HG03432 (cell line): Measurements from ENCODE around the gene STX8.
"Not testable (repeated sequence)": the region's sequence is repeated elsewhere in the genome, so short reads cannot be mapped to it uniquely, and the experiment has no call there.

ENCODE experiments used
- ATAC-seq: cut with Tn5 transposase; IDR thresholded peaks from one replicate; pipeline ENCODE4 v1.9.1; 2021; ENCODE audit warnings: mild to moderate bottlenecking, moderate library complexity; ENCODE audit not compliant: unreplicated experiment

Gene STX8

GRCh38 chr17:9355846-9356245 lies 219.8 kb downstream of the STX8 start:
- ATAC-seq, result no peak

GRCh38 chr17:9355231-9355630 lies 220.4 kb downstream of the STX8 start:
- not testable (repeated sequence) for ATAC-seq

- ATAC-seq, result no peak
These were observed 225.5 kb downstream of the STX8 start for GRCh38 chr17:9350080-9350479.

- ATAC-seq, result no peak
These were observed 229.2 kb downstream of the STX8 start for GRCh38 chr17:9346296-9346926.

- no peak for ATAC-seq
These were observed 232.1 kb downstream of the STX8 start for GRCh38 chr17:9343516-9343915.

- ATAC-seq, result no peak
These were observed 233.4 kb downstream of the STX8 start for GRCh38 chr17:9342225-9342624.

GRCh38 chr17:9339958-9340357 lies 235.7 kb downstream of the STX8 start:
- ATAC-seq, result no peak

- ATAC-seq, result not testable (repeated sequence)
These were observed 236.1 kb downstream of the STX8 start for GRCh38 chr17:9339482-9339881.

GRCh38 chr17:9336817-9337216 lies 238.8 kb downstream of the STX8 start:
- ATAC-seq, result no peak

GRCh38 chr17:9334536-9335446 lies 240.8 kb downstream of the STX8 start:
- no peak for ATAC-seq

GRCh38 chr17:9332132-9332494 lies 243.5 kb downstream of the STX8 start:
- ATAC-seq, result no peak

GRCh38 chr17:9331279-9332131 lies 244.1 kb downstream of the STX8 start:
- no peak for ATAC-seq

- ATAC-seq, result no peak
These were observed 244.9 kb downstream of the STX8 start for GRCh38 chr17:9330611-9331271.

GRCh38 chr17:9330141-9330540 lies 245.5 kb downstream of the STX8 start:
- ATAC-seq, result no peak

- no peak for ATAC-seq
These were observed 246.2 kb downstream of the STX8 start for GRCh38 chr17:9329251-9329921.

- ATAC-seq, result no peak
These were observed 250.8 kb downstream of the STX8 start for GRCh38 chr17:9324864-9325263.

- no peak for ATAC-seq
These were observed 253.3 kb downstream of the STX8 start for GRCh38 chr17:9322326-9322725.

GRCh38 chr17:9321890-9322289 lies 253.7 kb downstream of the STX8 start:
- no peak for ATAC-seq

GRCh38 chr17:9315360-9315759 lies 260.3 kb downstream of the STX8 start:
- ATAC-seq, result no peak

GRCh38 chr17:9313346-9313745 lies 262.3 kb downstream of the STX8 start:
- no peak for ATAC-seq
